ENCODE results near the gene OBSCN. TPM values are rescaled to one million over a fixed set of nuclear protein-coding genes. Genes with fewer than 3 reads are reported as not detected.

Gene OBSCN
- total and polyA plus RNA-seq, 2 of the 13 experiments (the other 11 are each of a cell fraction or from before 2014, with no cell fraction given): 0.20 TPM

DNA sequence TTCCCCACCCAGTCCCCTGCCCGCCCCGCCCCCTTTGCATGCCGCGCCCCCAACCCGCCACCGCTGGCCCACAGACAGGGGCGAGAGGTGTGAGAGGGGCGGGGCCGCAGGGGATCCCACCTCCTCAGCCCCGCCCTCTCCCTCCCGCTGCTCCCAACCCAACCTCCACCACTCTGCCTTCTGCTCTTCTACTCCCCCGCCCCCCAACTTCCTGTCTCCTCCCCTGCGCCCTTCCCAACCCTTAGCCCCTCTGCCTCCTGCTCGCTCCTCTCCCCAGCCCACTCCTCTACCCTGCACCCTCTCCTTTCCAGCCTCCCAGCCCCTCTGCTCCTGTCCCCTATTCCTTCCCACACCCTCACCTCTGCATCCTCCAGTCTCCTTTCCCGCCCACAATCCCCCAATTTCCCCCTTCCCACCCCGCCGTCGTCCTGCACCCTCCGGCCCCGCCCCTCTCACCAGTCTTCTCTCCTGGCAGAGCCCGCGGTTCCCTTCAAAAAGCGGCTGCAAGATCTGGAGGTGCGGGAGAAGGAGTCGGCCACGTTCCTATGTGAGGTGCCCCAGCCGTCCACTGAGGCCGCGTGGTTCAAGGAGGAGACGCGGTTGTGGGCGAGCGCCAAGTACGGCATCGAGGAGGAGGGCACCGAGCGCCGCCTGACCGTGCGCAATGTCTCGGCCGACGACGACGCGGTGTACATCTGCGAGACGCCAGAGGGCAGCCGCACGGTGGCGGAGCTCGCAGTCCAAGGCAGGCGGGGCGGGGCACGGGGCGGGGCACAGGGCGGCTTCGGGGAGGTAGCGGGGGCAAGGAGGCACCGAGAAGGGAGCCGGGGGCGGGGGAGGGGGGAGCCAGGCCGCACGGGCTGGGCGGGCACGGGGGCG, 5.4 kb downstream of the OBSCN start (continued):
- TF ChIP-seq SIN3A (IDR thresholded peaks at IDR 0.05; ENCODE audit: borderline replicate concordance, low read depth, low read length) (no peak), CEBPB (IDR thresholded peaks at IDR 0.05; ENCODE audit: borderline replicate concordance, low read depth, low read length) (no peak), TAF15 (IDR thresholded peaks at IDR 0.05; ENCODE audit: low read depth, low read length, poor library complexity, severe bottlenecking) (no peak)
- TF ChIP-seq, protein P1, sequence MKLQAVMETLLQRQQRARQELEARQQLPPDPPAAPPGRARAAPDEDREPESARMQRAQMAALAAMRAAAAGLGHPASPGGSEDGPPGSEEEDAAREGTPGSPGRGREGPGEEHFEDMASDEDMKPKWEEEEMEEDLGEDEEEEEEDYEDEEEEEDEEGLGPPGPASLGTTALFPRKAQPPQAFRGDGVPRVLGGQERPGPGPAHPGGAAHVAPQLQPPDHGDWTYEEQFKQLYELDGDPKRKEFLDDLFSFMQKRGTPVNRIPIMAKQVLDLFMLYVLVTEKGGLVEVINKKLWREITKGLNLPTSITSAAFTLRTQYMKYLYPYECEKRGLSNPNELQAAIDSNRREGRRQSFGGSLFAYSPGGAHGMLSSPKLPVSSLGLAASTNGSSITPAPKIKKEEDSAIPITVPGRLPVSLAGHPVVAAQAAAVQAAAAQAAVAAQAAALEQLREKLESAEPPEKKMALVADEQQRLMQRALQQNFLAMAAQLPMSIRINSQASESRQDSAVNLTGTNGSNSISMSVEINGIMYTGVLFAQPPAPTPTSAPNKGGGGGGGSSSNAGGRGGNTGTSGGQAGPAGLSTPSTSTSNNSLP (IDR thresholded peaks at IDR 0.05; ENCODE audit: low read depth, low read length): no peak
- TF ChIP-seq, protein P2, sequence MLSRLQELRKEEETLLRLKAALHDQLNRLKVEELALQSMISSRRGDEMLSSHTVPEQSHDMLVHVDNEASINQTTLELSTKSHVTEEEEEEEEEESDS (CRISPR knock-in tag; IDR thresholded peaks at IDR 0.05; ENCODE audit: borderline replicate concordance): no peak
- TF ChIP-seq, protein P3, sequence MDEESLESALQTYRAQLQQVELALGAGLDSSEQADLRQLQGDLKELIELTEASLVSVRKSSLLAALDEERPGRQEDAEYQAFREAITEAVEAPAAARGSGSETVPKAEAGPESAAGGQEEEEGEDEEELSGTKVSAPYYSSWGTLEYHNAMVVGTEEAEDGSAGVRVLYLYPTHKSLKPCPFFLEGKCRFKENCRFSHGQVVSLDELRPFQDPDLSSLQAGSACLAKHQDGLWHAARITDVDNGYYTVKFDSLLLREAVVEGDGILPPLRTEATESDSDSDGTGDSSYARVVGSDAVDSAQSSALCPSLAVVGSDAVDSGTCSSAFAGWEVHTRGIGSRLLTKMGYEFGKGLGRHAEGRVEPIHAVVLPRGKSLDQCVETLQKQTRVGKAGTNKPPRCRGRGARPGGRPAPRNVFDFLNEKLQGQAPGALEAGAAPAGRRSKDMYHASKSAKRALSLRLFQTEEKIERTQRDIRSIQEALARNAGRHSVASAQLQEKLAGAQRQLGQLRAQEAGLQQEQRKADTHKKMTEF (CRISPR knock-in tag; IDR thresholded peaks at IDR 0.05): no peak
- TF ChIP-seq, protein P4, sequence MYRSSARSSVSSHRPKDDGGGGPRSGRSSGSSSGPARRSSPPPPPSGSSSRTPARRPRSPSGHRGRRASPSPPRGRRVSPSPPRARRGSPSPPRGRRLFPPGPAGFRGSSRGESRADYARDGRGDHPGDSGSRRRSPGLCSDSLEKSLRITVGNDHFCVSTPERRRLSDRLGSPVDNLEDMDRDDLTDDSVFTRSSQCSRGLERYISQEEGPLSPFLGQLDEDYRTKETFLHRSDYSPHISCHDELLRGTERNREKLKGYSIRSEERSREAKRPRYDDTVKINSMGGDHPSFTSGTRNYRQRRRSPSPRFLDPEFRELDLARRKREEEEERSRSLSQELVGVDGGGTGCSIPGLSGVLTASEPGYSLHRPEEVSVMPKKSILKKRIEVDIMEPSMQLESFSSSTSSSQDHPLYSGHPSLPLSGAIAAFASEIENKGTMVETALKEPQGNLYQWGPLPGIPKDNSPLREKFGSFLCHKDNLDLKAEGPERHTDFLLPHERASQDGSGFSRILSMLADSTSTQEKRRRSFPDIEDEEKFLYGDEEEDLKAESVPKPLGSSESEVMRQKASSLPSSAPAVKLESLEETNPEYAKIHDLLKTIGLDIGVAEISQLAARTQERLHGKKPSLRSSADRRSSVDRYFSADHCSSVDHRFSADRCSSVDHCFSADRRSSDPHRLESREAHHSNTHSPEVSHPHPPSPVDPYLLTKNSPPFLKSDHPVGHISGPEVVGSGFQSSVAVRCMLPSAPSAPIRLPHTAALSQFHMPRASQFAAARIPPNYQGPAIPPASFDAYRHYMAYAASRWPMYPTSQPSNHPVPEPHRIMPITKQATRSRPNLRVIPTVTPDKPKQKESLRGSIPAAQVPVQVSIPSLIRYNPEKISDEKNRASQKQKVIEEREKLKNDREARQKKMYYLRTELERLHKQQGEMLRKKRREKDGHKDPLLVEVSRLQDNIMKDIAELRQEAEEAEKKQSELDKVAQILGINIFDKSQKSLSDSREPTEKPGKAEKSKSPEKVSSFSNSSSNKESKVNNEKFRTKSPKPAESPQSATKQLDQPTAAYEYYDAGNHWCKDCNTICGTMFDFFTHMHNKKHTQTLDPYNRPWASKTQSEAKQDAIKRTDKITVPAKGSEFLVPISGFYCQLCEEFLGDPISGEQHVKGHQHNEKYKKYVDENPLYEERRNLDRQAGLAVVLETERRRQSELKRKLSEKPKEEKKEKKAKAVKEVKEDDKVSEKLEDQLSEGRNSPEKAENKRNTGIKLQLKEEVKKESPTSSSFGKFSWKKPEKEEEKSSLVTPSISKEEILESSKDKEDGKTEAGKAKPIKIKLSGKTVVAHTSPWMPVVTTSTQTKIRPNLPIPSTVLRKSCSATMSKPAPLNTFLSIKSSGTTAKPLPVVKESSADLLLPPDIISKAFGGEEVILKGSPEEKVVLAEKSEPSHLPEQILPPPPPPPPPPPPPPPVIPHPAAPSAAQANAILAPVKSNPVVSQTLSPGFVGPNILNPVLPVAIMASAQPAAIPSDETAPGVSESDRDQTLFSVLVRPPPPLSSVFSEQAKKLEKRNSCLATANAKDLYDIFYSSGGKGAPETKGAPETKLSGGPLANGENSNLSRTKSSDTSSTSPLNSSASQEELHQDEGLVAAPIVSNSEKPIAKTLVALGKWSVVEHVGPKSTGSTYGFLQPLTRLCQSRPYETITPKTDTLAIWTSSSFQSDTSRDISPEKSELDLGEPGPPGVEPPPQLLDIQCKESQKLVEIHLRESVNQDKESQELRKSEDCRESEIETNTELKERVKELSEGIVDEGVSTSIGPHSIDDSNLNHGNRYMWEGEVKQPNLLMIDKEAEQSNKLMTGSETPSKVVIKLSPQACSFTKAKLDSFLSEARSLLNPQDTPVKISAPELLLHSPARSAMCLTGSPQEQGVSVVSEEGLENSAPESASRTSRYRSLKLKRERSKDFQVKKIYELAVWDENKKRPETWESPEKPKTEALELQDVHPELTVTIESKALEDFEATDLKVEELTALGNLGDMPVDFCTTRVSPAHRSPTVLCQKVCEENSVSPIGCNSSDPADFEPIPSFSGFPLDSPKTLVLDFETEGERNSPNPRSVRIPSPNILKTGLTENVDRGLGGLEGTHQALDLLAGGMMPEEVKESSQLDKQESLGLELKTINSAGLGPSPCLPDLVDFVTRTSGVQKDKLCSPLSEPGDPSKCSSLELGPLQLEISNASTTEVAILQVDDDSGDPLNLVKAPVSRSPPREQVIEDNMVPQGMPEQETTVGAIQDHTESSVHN (CRISPR knock-in tag; IDR thresholded peaks at IDR 0.05): no peak
- TF ChIP-seq, protein P5, sequence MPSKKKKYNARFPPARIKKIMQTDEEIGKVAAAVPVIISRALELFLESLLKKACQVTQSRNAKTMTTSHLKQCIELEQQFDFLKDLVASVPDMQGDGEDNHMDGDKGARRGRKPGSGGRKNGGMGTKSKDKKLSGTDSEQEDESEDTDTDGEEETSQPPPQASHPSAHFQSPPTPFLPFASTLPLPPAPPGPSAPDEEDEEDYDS (CRISPR knock-in tag; IDR thresholded peaks at IDR 0.05): 0 out of 2 replicates have a peak, but pooled peaks have one; percentile 17
- TF ChIP-seq, protein P6, sequence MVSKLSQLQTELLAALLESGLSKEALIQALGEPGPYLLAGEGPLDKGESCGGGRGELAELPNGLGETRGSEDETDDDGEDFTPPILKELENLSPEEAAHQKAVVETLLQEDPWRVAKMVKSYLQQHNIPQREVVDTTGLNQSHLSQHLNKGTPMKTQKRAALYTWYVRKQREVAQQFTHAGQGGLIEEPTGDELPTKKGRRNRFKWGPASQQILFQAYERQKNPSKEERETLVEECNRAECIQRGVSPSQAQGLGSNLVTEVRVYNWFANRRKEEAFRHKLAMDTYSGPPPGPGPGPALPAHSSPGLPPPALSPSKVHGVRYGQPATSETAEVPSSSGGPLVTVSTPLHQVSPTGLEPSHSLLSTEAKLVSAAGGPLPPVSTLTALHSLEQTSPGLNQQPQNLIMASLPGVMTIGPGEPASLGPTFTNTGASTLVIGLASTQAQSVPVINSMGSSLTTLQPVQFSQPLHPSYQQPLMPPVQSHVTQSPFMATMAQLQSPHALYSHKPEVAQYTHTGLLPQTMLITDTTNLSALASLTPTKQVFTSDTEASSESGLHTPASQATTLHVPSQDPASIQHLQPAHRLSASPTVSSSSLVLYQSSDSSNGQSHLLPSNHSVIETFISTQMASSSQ (IDR thresholded peaks at IDR 0.05; ENCODE audit: low read depth): no peak
- TF ChIP-seq, protein P6 (CRISPR knock-in tag; IDR thresholded peaks at IDR 0.05; ENCODE audit: borderline replicate concordance): no peak
